Measurements from ENCODE around the gene TEX29. TPM values are rescaled to one million over a fixed set of nuclear protein-coding genes. Genes with fewer than 3 reads are reported as not detected.

TEX29 gene
- total and polyA plus RNA-seq, 4 donors: 0.96 to 5.5 (median 1.7) TPM

DNA sequence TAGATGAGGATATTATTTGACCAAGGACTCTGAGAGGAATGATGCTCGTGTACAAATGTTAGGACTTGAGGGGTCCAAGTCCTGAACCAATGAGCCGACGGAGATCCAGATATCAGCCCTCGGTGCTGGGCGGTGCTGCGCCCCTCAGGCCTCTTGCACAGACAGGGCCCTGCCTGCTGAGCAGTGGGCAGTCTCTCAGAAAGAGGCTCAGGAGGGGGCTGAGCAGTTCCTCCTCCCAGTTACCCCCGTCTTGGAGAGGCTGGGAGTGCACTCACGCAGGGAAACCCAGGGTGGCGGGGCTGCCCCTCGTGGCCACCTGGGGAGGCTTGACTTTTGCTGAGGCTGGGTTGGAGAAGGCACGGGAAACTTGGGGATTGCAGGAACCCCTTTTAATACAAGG lies 18.4 kb downstream of the TEX29 start:
- Histone ChIP-seq H3K27ac (ENCODE audit: low read depth in 1 of 2, low read length in 2 of 2) (no peak overlapping the region), H3K9me3 (ENCODE audit: control insufficient read depth, low read length) (no peaks in the 10 kb centered on the region), H3K36me3 (ENCODE audit: control insufficient read depth in 1 of 2, insufficient read depth in 2 of 2, low read length in 1 of 2) (no peaks in the 10 kb centered on the region), H3K4me1 (ENCODE audit: control insufficient read depth in 1 of 2, insufficient read depth in 2 of 2, low read length in 2 of 2) (no peaks in the 10 kb centered on the region), H3K4me3 (ENCODE audit: low read length in 2 of 2) (no peak overlapping the region), H3K27me3 (ENCODE audit: control insufficient read depth in 1 of 2, insufficient read depth in 2 of 2, low read length in 1 of 2) (no peaks in the 10 kb centered on the region)
- ATAC-seq (ENCODE audit: low FRiP score) (no peak), DNase-seq (peak in 1 of 2 donors; percentile 29)
- 83 to 88% methylated on average over 11 of the region's 11 CpGs for WGBS, 2 donors
- intact Hi-C loops (cut with DNase I): no loop called here

DNA sequence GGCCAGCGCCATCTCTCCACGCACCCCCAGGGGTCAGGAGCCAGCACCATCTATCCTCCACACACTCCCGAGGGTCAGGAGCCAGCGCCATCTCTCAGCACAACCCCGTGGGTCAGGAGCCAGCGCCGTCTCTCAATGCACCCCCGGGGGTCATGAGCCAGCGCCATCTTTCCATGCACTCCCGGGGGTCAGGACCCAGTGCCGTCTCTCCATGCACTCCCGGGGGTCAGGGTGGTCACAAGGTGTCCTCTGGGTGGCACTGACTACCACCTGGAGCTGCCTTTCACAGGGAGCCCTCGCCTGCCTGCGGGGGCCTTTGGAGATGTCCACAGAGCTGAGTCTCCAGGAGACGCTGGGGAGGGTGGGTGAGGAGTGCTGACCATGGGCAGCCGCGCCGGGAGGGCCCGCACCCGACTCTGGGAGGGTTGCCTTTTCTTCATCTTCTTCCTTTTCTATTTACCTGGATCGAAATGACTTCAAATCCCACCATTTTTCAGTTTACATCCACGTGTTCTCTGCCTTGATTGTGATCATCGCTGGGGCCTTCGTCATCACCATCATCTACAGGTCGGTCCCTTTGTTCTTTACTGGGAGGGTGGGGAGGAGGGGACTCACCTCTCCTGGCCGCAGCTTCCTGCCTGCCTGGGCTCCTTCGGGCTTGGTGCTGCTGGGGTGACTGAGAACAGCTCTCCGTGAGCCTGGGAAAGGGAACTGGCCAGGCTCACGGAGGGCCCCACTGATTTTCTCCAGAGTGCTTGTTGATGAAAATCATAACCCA lies 19.1 kb downstream of the TEX29 start:
- ATAC-seq (ENCODE audit: low FRiP score) (no peak), DNase-seq (peak in 1 of 2 donors; percentile 26)
- 95% methylated on average over 28 to 29 of the region's 29 CpGs for WGBS, 2 donors
- H3K4me3 ChIP-seq (ENCODE audit: low read length in 2 of 2): no peak overlapping the region
- H3K9me3 ChIP-seq (ENCODE audit: control insufficient read depth, low read length): no peaks in the 10 kb centered on the region
- H3K27ac ChIP-seq (ENCODE audit: low read depth in 1 of 2, low read length in 2 of 2): no peak overlapping the region
- intact Hi-C loops (cut with DNase I): no loop called here
- H3K27me3 ChIP-seq (ENCODE audit: control insufficient read depth in 1 of 2, insufficient read depth in 2 of 2, low read length in 1 of 2): no peaks in the 10 kb centered on the region
- peaks cover 0 to 2% of the 10 kb centered on the region in 2 donors for H3K36me3 ChIP-seq (ENCODE audit: control insufficient read depth in 1 of 2, insufficient read depth in 2 of 2, low read length in 1 of 2)
- H3K4me1 ChIP-seq (ENCODE audit: control insufficient read depth in 1 of 2, insufficient read depth in 2 of 2, low read length in 2 of 2): no peaks in the 10 kb centered on the region

DNA sequence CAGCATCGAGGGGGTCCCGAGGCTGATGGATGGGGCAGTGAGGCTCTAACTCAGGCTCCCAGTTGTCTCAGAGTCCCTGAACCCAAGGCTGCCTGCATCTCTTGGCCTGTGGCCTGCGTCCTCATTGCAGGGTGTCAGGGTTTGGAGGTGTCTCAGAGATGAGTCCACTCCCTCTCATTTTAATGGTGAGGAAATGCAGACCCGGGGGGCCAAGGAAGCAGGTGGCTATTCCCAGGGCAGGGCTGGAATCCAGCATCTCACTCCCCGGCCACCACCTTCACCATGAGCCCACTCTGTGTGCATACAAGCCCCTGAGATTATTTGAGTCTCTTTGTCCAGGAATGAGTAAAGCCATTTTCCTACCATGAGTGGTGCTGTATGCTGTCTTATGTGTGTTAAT lies 21.4 kb downstream of the TEX29 start:
- WGBS, 2 donors: 93% methylated on average over 5 of the region's 5 CpGs
- Histone ChIP-seq H3K4me1 (ENCODE audit: control insufficient read depth in 1 of 2, insufficient read depth in 2 of 2, low read length in 2 of 2) (no peaks in the 10 kb centered on the region), H3K4me3 (ENCODE audit: low read length in 2 of 2) (no peak overlapping the region), H3K27ac (ENCODE audit: low read depth in 1 of 2, low read length in 2 of 2) (no peak overlapping the region), H3K9me3 (ENCODE audit: control insufficient read depth, low read length) (no peaks in the 10 kb centered on the region), H3K27me3 (ENCODE audit: control insufficient read depth in 1 of 2, insufficient read depth in 2 of 2, low read length in 1 of 2) (no peaks in the 10 kb centered on the region), H3K36me3 (ENCODE audit: control insufficient read depth in 1 of 2, insufficient read depth in 2 of 2, low read length in 1 of 2) (peaks cover 0 to 2% of the 10 kb centered on the region in 2 donors)
- ATAC-seq (ENCODE audit: low FRiP score): no peak
- intact Hi-C loops (cut with DNase I): no loop called here
- DNase-seq: peak in 1 of 2 donors; percentile 33

DNA sequence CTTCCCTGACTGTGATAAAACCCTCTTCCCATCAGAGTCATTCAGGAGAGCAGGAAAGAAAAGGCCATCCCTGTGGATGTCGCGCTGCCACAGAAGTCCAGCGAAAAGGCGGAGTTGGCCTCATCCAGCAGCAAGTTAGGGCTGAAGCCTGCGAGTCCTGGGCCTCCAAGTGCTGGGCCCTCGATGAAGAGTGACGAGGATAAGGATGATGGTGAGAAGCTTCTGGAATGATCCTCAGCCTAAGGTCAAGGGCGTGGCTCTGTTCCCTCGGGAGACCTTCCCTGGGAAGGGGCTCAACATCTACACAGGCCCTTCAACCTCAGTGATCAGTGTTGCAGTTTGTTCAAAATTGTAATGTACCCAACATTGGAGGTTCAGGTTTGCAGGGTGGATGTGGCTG lies 22.3 kb downstream of the TEX29 start:
- DNase-seq: peak in 1 of 2 donors; percentile 3
- H3K27me3 ChIP-seq (ENCODE audit: control insufficient read depth in 1 of 2, insufficient read depth in 2 of 2, low read length in 1 of 2): no peaks in the 10 kb centered on the region
- no peaks in the 10 kb centered on the region for H3K9me3 ChIP-seq (ENCODE audit: control insufficient read depth, low read length)
- no peaks in the 10 kb centered on the region for H3K4me1 ChIP-seq (ENCODE audit: control insufficient read depth in 1 of 2, insufficient read depth in 2 of 2, low read length in 2 of 2)
- no peak overlapping the region for H3K27ac ChIP-seq (ENCODE audit: low read depth in 1 of 2, low read length in 2 of 2)
- H3K36me3 ChIP-seq (ENCODE audit: control insufficient read depth in 1 of 2, insufficient read depth in 2 of 2, low read length in 1 of 2): peaks cover 0 to 2% of the 10 kb centered on the region in 2 donors
- intact Hi-C loops (cut with DNase I): no loop called here
- ATAC-seq (ENCODE audit: low FRiP score): no peak
- WGBS, 2 donors: 95 to 96% methylated on average over 9 of the region's 9 CpGs
- no peak overlapping the region for H3K4me3 ChIP-seq (ENCODE audit: low read length in 2 of 2)

DNA sequence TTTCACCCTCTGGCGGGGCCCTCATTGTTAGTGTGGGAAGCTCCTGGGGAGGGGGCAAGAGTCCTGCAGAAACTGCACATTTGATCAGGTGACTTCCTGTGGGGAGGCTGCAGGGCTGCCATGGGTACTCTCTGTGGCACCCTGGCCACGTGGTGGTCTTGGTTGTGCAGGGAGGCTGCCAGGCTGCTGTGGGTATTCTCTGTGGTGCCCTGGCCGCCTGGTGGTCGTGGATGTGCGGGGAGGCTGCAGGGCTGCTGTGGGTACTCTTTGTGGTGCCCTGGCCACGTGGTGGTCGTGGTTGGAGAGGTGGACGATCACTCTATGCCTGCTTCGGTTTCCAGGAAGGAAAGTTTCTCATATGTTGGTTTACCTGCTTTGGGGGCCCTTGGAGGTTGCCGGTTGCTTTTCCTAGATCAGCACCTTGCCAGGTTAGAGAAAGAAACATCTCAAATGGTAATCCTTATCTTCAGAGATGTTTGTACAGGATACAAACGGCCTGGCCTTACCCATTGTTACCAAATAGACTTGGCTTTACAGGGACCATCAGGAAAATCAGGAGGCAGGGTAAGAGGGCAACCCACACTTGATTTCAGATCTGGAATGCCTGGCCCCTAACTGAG lies 22.9 kb downstream of the TEX29 start:
- H3K4me3 ChIP-seq (ENCODE audit: low read length in 2 of 2): no peak overlapping the region
- peaks cover 0 to 2% of the 10 kb centered on the region in 2 donors for H3K36me3 ChIP-seq (ENCODE audit: control insufficient read depth in 1 of 2, insufficient read depth in 2 of 2, low read length in 1 of 2)
- 81% methylated on average over 11 of the region's 11 CpGs for WGBS, 2 donors
- H3K4me1 ChIP-seq (ENCODE audit: control insufficient read depth in 1 of 2, insufficient read depth in 2 of 2, low read length in 2 of 2): no peaks in the 10 kb centered on the region
- no peaks in the 10 kb centered on the region for H3K27me3 ChIP-seq (ENCODE audit: control insufficient read depth in 1 of 2, insufficient read depth in 2 of 2, low read length in 1 of 2)
- no peak for ATAC-seq (ENCODE audit: low FRiP score)
- no peaks in the 10 kb centered on the region for H3K9me3 ChIP-seq (ENCODE audit: control insufficient read depth, low read length)
- H3K27ac ChIP-seq (ENCODE audit: low read depth in 1 of 2, low read length in 2 of 2): no peak overlapping the region
- intact Hi-C loops (cut with DNase I): no loop called here
- DNase-seq: peak in 1 of 2 donors; percentile 9

DNA sequence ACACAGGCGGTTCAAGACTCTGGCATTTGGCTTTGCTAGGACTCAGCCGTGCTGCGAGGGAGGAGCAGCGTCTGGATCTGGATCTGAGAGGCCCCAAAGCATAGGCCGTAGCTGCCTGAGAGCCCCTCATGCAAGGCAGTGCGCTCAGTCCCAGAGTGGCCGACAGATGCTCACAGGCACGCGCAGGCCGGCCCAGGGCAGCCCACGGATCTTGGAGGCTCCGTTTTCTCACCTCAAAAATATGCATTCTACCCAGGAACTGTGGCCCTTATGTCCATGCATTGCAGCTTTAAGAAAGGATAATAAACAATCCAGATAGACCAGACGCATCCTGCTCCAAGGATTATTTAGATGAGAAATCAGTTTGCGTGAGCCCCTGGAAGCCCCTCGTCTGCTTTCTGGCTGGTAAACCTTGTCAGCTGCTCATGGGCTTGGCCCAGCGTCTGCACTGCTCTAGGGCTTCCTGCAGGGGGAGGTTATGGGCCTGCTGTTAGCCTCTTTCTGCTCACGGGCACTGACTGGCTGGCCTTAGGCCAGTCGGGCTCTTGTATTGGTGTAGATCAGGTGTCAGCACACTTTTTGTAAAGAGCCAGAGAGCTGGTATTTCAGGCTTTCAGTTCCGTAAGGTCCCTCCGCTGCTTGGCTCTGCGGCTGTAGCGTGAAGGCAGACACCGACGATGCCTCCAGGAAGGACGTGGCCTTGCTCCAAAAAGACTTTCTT lies 24.2 kb downstream of the TEX29 start:
- DNase-seq (peak in 1 of 2 donors; percentile 20), ATAC-seq (ENCODE audit: low FRiP score) (no peak)
- WGBS, 2 donors: 74 to 83% methylated on average over 25 of the region's 25 CpGs
- peaks cover 0 to 2% of the 10 kb centered on the region in 2 donors for H3K36me3 ChIP-seq (ENCODE audit: control insufficient read depth in 1 of 2, insufficient read depth in 2 of 2, low read length in 1 of 2)
- H3K27me3 ChIP-seq (ENCODE audit: control insufficient read depth in 1 of 2, insufficient read depth in 2 of 2, low read length in 1 of 2): no peaks in the 10 kb centered on the region
- H3K27ac ChIP-seq (ENCODE audit: low read depth in 1 of 2, low read length in 2 of 2): no peak overlapping the region
- H3K9me3 ChIP-seq (ENCODE audit: control insufficient read depth, low read length): no peaks in the 10 kb centered on the region
- intact Hi-C loops (cut with DNase I): no loop called here
- H3K4me1 ChIP-seq (ENCODE audit: control insufficient read depth in 1 of 2, insufficient read depth in 2 of 2, low read length in 2 of 2): no peaks in the 10 kb centered on the region
- no peak overlapping the region for H3K4me3 ChIP-seq (ENCODE audit: low read length in 2 of 2)

DNA sequence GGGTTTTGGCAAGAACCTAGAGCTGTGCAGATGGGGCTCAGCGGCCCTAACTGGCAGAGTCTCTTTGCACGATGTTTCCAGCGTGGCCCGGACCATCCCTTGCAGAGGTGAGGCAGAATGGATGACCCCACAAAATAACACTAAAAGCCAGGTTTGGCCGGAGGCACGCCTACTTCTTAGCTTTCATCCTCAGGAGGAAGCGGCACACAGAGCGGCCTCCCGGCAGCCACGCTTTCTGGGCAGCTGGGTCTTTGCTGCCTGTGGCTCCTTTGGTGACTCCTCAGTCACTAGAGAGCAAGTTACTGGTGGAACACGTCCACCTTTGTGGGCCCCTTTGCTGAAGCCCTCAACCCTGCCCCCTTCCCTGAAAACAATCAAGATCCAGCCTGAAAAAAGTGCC lies 25.2 kb downstream of the TEX29 start:
- no peak overlapping the region for H3K27ac ChIP-seq (ENCODE audit: low read depth in 1 of 2, low read length in 2 of 2)
- peak; percentile 19 for ATAC-seq (ENCODE audit: low FRiP score)
- no peak overlapping the region for H3K4me3 ChIP-seq (ENCODE audit: low read length in 2 of 2)
- 88 to 92% methylated on average over 11 of the region's 11 CpGs for WGBS, 2 donors
- DNase-seq: peak in 1 of 2 donors; percentile 12
- intact Hi-C loops (cut with DNase I): no loop called here
- H3K4me1 ChIP-seq (ENCODE audit: control insufficient read depth in 1 of 2, insufficient read depth in 2 of 2, low read length in 2 of 2): no peaks in the 10 kb centered on the region
- H3K9me3 ChIP-seq (ENCODE audit: control insufficient read depth, low read length): no peaks in the 10 kb centered on the region
- H3K27me3 ChIP-seq (ENCODE audit: control insufficient read depth in 1 of 2, insufficient read depth in 2 of 2, low read length in 1 of 2): no peaks in the 10 kb centered on the region
- H3K36me3 ChIP-seq (ENCODE audit: control insufficient read depth in 1 of 2, insufficient read depth in 2 of 2, low read length in 1 of 2): peaks cover 0 to 2% of the 10 kb centered on the region in 2 donors

DNA sequence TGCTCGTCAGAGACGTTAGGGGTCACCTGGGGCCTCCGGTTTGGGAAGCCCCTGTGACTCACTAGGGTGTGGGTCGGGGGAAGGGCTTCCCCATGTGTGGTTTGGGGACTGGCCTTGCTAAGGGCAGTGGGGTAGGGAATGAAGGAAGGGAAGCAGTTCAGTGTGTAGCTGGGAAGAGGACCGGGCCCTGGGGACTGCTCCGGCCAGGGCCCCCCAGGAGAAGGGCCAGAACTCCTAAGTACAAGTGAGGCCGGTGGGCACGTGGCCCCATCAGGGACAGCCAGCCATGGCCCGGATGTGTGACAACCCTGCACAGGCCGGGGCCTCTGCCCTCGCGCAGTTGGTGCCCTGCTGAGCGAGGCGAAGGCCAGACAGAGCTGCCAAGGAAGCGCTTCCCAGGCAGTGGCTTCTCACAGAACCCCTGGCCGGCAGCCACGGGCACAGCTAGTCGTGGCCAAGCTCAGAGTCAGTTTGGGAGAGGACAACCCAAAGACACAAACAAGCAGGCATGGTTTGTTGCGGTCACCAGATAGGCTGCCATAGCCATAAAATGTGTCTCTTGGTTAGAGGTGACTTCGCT lies 25.7 kb downstream of the TEX29 start:
- Histone ChIP-seq H3K27me3 (ENCODE audit: control insufficient read depth in 1 of 2, insufficient read depth in 2 of 2, low read length in 1 of 2) (no peaks in the 10 kb centered on the region), H3K9me3 (ENCODE audit: control insufficient read depth, low read length) (no peaks in the 10 kb centered on the region), H3K4me3 (ENCODE audit: low read length in 2 of 2) (no peak overlapping the region), H3K36me3 (ENCODE audit: control insufficient read depth in 1 of 2, insufficient read depth in 2 of 2, low read length in 1 of 2) (peaks cover 0 to 2% of the 10 kb centered on the region in 2 donors), H3K27ac (ENCODE audit: low read depth in 1 of 2, low read length in 2 of 2) (no peak overlapping the region), H3K4me1 (ENCODE audit: control insufficient read depth in 1 of 2, insufficient read depth in 2 of 2, low read length in 2 of 2) (no peaks in the 10 kb centered on the region)
- DNase-seq (peak in 1 of 2 donors; percentile 12), ATAC-seq (ENCODE audit: low FRiP score) (peak; percentile 28)
- 81 to 88% methylated on average over 20 of the region's 20 CpGs for WGBS, 2 donors
- intact Hi-C loops (cut with DNase I): no loop called here

Measured in aorta (tissue), 5 donors.